Measurements from ENCODE around the gene SLC25A45. TPM values are rescaled to one million over a fixed set of nuclear protein-coding genes. Genes with fewer than 3 reads are reported as not detected.

Gene SLC25A45
- total RNA-seq, 1 donor from 2014 or later, result 12.3 TPM

DNA sequence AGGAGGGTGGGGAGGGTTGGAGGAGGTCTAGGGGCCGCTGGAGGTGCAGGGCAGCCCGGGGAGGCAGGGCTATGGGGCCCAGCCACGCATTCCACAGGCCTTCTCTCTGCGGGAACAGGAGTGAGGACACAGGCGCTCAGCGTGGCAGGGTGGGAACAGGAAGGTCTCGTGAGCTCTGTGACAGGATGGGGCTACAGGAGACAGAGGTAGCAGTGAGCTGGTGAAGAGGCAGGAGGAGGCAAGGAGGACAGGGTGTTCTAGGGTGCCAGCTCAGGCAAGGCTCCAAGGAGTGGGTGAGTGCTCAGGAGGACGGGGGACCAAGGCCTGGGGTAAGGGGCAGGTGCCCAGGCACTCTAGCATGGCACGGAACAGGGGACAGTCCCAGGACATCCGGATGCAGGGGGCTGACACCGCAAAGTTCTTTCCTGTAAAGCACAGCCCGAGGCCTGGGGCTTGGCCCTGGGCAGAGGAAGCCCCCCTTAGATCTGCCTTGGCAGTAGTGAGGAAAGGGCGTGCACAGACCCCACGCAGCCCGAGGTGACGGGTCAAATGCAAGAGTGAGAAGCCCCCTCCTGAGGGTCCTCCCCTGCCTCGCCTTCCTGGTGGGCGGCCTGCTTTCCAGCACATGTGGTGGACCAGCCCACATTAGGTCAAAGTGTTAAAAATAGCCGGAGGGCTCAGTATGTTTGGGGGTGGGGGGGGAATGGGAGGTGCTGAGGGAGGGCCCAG lies 35.4 kb upstream of the SLC25A45 start:
- peaks cover 67% of the 10 kb centered on the region for H3K4me1 Mint-ChIP-seq
- H3K9me3 Mint-ChIP-seq, result no peaks in the 10 kb centered on the region
- H3K4me3 Mint-ChIP-seq, result peak overlapping the region; percentile 86
- ChIA-PET CTCF (interaction anchor here (0.8 to 12.8 kb wide), 8 partner anchors 10 to 86 kb away, joined by 3 to 289 read pairs (median 6); partner anchors contain the start of gene MALAT1), POLR2A (interaction anchor here (0.9 to 19.3 kb wide), 20 partner anchors 9 to 442 kb away, joined by 3 to 3752 read pairs (median 9); partner anchors contain the start of genes FAM89B, FRMD8, MALAT1 and NEAT1)
- H3K36me3 Mint-ChIP-seq (ENCODE audit: low read depth), result peaks cover 15% of the 10 kb centered on the region
- ATAC-seq (ENCODE audit: low read depth), result peak; percentile 1
- H3K27ac Mint-ChIP-seq, result peak overlapping the region; percentile 100
- intact Hi-C loops (cut with micrococcal nuclease), result loop anchor here (2.0 kb wide), 2 partner anchors 15 to 59 kb away; no protein-coding TSS in a partner anchor
- no peaks in the 10 kb centered on the region for H3K27me3 Mint-ChIP-seq
- no peak for TF ChIP-seq CTCF (IDR thresholded peaks at IDR 0.05)
- peak; percentile 55 for DNase-seq

GRCh38 chr11:65416841-65417701 lies 34.6 kb upstream of the SLC25A45 start:
- ChIA-PET POLR2A (interaction anchor here (0.5 to 19.3 kb wide), 19 partner anchors 10 to 321 kb away, joined by 3 to 3752 read pairs (median 10); partner anchors contain the start of genes FRMD8, MALAT1, NEAT1 and SCYL1), CTCF (interaction anchor here (0.9 to 12.8 kb wide), 22 partner anchors 8 to 154 kb away, joined by 3 to 289 read pairs (median 4); partner anchors contain the start of genes FRMD8 and MALAT1)
- intact Hi-C loops (cut with micrococcal nuclease), result loop anchor here (1.0 to 2.0 kb wide), 9 partner anchors 8 to 93 kb away; partner anchors contain the start of gene SLC25A45
- H3K4me3 Mint-ChIP-seq, result peak overlapping the region; percentile 86
- H3K27me3 Mint-ChIP-seq, result no peaks in the 10 kb centered on the region
- H3K9me3 Mint-ChIP-seq, result no peaks in the 10 kb centered on the region
- TF ChIP-seq CTCF (IDR thresholded peaks at IDR 0.05), result no peak
- ATAC-seq (ENCODE audit: low read depth), result no peak
- peak; percentile 54 for DNase-seq
- H3K27ac Mint-ChIP-seq, result peak overlapping the region; percentile 100
- H3K36me3 Mint-ChIP-seq (ENCODE audit: low read depth), result peaks cover 15% of the 10 kb centered on the region
- H3K4me1 Mint-ChIP-seq, result peaks cover 64% of the 10 kb centered on the region

- ATAC-seq (ENCODE audit: low read depth), result peak; percentile 45
- Mint-ChIP-seq H3K27me3 (no peaks in the 10 kb centered on the region), H3K36me3 (ENCODE audit: low read depth) (peaks cover 22% of the 10 kb centered on the region), H3K27ac (peak overlapping the region; percentile 100), H3K4me3 (peak overlapping the region; percentile 86), H3K4me1 (peaks cover 59% of the 10 kb centered on the region), H3K9me3 (no peaks in the 10 kb centered on the region)
- peak; percentile 91 for DNase-seq
- intact Hi-C loops (cut with micrococcal nuclease), result loop anchor here (1.0 to 2.0 kb wide), 9 partner anchors 9 to 94 kb away; partner anchors contain the start of gene SLC25A45
- ChIA-PET CTCF (interaction anchor here (0.7 to 12.8 kb wide), 26 partner anchors 8 to 155 kb away, joined by 3 to 289 read pairs (median 4); partner anchors contain the start of genes FRMD8 and MALAT1), POLR2A (interaction anchor here (1.0 to 19.3 kb wide), 12 partner anchors 10 to 124 kb away, joined by 4 to 3752 read pairs (median 220); partner anchors contain the start of genes FRMD8, MALAT1, NEAT1 and SLC25A45)
- peak; percentile 36 for TF ChIP-seq CTCF (IDR thresholded peaks at IDR 0.05)
Measured at GRCh38 chr11:65416341-65416824, 33.9 kb upstream of the SLC25A45 start.

GRCh38 chr11:65415499-65416340 lies 33.3 kb upstream of the SLC25A45 start:
- DNase-seq, result peak; percentile 13
- no peak for ATAC-seq (ENCODE audit: low read depth)

More at GRCh38 chr11:65415499-65416340, 33.3 kb upstream of the SLC25A45 start:
- CTCF ChIA-PET, result interaction anchor here (0.7 to 12.8 kb wide), 24 partner anchors 8 to 155 kb away, joined by 3 to 289 read pairs (median 5); partner anchors contain the start of genes FRMD8 and MALAT1
- TF ChIP-seq CTCF (IDR thresholded peaks at IDR 0.05), result no peak
- no peaks in the 10 kb centered on the region for H3K9me3 Mint-ChIP-seq
- no peaks in the 10 kb centered on the region for H3K27me3 Mint-ChIP-seq
- H3K4me3 Mint-ChIP-seq, result peak overlapping the region; percentile 86
- intact Hi-C loops (cut with micrococcal nuclease), result loop anchor here (1.0 to 2.0 kb wide), 9 partner anchors 10 to 95 kb away; partner anchors contain the start of gene SLC25A45
- peaks cover 52% of the 10 kb centered on the region for H3K4me1 Mint-ChIP-seq
- H3K36me3 Mint-ChIP-seq (ENCODE audit: low read depth), result peaks cover 26% of the 10 kb centered on the region
- H3K27ac Mint-ChIP-seq, result peak overlapping the region; percentile 100
- POLR2A ChIA-PET, result interaction anchor here (1.0 to 19.3 kb wide), 12 partner anchors 11 to 105 kb away, joined by 4 to 3752 read pairs (median 220); partner anchors contain the start of genes FRMD8, MALAT1, NEAT1 and SLC25A45
